Thymus (tissue), 11 donors: ENCODE data around the gene TFDP1. TPM values are rescaled to one million over a fixed set of nuclear protein-coding genes. Genes with fewer than 3 reads are reported as not detected.
"Not testable (repeated sequence)": the region's sequence is repeated elsewhere in the genome, so short reads cannot be mapped to it uniquely, and the experiment has no call there.

Experiments
- DNase-seq, 9 donors: peaks; one replicate each; pipeline ENCODE4 v3.0.0-alpha.2; 2013; ENCODE audit warnings: low spot score in 9 of 9, low read depth in 6 of 9, missing footprints in 1 of 9
- H3K27ac ChIP-seq, 2 donors: one replicate each; pipeline ENCODE4 v1.5.1; 2013; ENCODE audit warnings: control low read depth in 1 of 2, low read depth in 1 of 2, low read length in 1 of 2, mild to moderate bottlenecking in 1 of 2, moderate library complexity in 1 of 2
- H3K27me3 ChIP-seq, 2 donors: one replicate each; pipeline ENCODE4 v1.5.1; 2013; ENCODE audit warnings: low read length in 1 of 2; ENCODE audit not compliant: control insufficient read depth in 2 of 2, insufficient read depth in 1 of 2
- H3K36me3 ChIP-seq, 2 donors: one replicate each; pipeline ENCODE4 v1.5.1; 2013; ENCODE audit warnings: low read length in 1 of 2, mild to moderate bottlenecking in 1 of 2, moderate library complexity in 1 of 2; ENCODE audit not compliant: control insufficient read depth in 2 of 2, insufficient read depth in 2 of 2
- H3K4me1 ChIP-seq, 2 donors: one replicate each; pipeline ENCODE4 v1.5.1; 2013; ENCODE audit warnings: low read length in 2 of 2; ENCODE audit not compliant: control insufficient read depth in 2 of 2, insufficient read depth in 2 of 2
- H3K4me3 ChIP-seq, 2 donors: one replicate each; pipeline ENCODE4 v1.5.1; 2013; ENCODE audit warnings: low read length in 2 of 2, control low read depth in 1 of 2, mild to moderate bottlenecking in 1 of 2
- H3K9me3 ChIP-seq, 2 donors: one replicate each; pipeline ENCODE4 v1.5.1; 2013; ENCODE audit warnings: low read length in 1 of 2, mild to moderate bottlenecking in 1 of 2; ENCODE audit not compliant: control insufficient read depth in 2 of 2, insufficient read depth in 1 of 2
- WGBS: extraction: QIAGEN DNeasy Blood & Tissue Kit; methylation state at CpG from one replicate; pipeline ENCODE4 v1.1.7; 2013; 5-methylcytosine and 5-hydroxymethylcytosine counted together
- polyA plus RNA-seq: library from polyadenylated mRNA; stranded (reverse); fragments of 200-250 nt; gene quantifications from one replicate; pipeline ENCODE4 v1.2.3, GENCODE V29; 2013
- total RNA-seq: library from RNA; stranded (reverse); fragments of 120-200 nt; gene quantifications from one replicate; pipeline ENCODE4 v1.2.4, GENCODE V29; 2013
- donor health status: healthy.

Gene TFDP1
- total and polyA plus RNA-seq, 2 donors: 30.0 to 46.3 TPM

DNA sequence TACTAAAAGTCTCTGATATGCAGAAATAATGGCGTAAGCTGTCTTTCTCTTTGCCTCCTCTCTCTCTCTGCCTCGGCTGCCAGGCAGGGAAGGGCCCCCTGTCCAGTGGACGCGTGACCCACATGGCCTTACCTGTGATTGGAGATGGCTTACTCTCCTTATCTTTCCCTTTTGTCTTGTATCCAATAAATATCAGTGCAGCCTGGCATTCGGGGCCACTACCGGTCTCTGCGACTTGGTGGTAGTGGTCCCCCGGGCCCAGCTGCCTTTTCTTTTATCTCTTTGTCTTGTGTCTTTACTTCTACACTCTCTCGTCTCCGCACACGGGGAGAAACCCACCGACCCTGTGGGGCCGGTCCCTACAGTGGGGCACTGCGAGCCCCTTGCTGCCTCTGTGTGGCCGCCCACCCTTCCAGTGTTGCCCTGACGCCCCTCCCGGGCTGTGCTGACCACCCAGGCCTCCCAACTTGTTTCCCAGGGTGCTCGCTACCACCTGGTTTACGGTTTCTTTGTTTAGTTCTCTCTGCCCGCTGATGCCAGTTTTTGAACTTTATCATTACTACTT is 37.5 kb downstream of the TFDP1 start:
- not testable (repeated sequence) for H3K27ac ChIP-seq, H3K4me1 ChIP-seq, H3K27me3 ChIP-seq, H3K9me3 ChIP-seq, H3K4me3 ChIP-seq, DNase-seq
- WGBS: 98% methylated on average over 20 of the region's 20 CpGs
- peaks cover 30 to 34% of the 10 kb centered on the region in 2 donors for H3K36me3 ChIP-seq

DNA sequence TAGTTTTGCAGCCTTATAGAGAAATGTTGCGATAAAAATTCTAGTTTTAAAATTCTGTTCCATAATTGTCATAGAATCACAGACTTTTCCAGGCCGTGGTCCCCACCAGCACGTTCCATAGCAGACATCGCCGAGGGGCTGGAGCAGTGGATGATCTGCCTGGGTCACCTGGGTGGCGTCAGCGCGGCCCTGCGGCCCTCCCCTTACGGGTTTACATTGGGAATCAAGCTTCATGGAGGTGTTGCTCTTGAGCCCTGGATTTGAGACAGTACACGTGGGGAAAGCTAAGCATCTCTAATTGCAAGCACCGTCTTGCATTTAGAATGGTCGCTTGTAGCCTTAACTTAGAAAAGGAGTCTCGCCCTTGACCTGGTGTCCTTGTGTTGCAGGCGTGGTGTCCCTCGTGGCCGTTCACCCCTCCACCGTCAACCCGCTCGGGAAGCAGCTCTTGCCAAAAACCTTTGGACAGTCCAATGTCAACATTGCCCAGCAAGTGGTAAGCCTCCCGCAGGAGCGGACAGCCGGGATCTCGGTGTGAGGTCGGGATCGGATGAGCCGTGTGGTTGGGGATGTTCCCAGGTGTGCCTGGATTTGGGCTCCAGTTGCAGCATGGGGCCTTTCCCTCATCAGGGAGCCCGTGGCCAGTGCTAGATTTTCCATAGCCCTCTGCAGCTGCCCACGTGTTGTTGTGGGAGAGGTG is 38.4 kb downstream of the TFDP1 start:
- no peaks in the 10 kb centered on the region for H3K27me3 ChIP-seq
- H3K4me3 ChIP-seq: no peak overlapping the region
- no peaks in the 10 kb centered on the region for H3K4me1 ChIP-seq
- peaks cover 33 to 42% of the 10 kb centered on the region in 2 donors for H3K36me3 ChIP-seq
- no peak for DNase-seq
- no peak overlapping the region for H3K27ac ChIP-seq
- 97% methylated on average over 29 of the region's 29 CpGs for WGBS
- no peaks in the 10 kb centered on the region for H3K9me3 ChIP-seq

DNA sequence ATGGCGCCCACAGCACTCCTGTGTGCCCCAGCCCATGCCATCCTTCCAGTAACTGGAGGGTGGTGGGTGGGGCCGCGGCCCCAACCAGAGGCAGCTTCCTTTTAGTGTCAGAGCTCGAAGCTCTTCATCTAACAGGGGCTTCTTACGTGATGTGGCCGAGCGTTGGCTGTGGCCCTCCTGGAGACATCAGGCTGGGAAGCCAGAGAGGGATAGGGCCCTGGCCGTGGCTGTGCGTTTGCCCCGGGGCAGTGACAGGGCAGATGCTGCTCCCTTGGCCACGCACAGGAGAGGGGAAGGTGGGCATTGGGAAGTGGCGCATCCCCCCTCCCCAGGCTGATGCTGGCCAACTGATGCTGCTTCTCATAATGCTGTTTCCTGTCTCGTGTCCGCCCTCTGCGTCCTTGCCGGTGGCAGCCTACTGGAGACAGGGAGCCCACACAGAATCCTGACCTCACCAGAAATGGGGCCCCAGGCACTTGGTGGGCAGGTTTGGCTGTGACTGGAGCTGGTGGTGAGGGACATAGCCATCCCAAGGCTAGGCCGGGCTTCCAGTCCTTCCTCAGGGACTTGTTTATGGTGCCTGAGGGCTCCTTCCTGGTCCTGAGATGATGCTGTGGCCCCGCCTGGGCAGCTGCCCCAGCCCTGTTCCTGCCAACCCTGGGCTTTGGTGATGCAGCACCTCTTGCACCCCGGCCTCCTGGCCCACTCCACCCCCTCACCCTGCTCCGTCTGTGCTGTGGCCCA is 39.1 kb downstream of the TFDP1 start:
- DNase-seq: no peak
- Histone ChIP-seq H3K27me3 (no peaks in the 10 kb centered on the region), H3K9me3 (no peaks in the 10 kb centered on the region), H3K27ac (no peak overlapping the region), H3K4me1 (no peaks in the 10 kb centered on the region), H3K4me3 (no peak overlapping the region), H3K36me3 (peaks cover 35 to 44% of the 10 kb centered on the region in 2 donors)
- WGBS: 97% methylated on average over 20 of the region's 20 CpGs

DNA sequence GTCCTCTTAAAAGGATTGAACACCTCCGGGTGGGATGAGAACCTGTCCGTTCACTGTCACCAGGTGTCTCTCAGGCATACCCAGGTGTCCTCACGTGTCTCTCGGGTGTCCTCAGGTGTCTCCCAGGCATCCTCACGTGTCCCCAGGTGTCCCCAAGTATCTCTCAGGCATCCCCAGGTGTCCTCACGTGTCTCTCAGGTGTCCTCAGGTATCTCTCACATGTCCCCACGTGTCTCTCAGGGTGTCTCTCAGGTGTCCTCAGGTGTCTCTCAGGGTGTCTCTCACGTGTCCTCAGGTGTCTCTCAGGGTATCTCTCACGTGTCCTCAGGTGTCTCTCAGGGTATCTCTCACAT is 39.7 kb downstream of the TFDP1 start:
- Histone ChIP-seq H3K27ac (no peak overlapping the region), H3K27me3 (no peaks in the 10 kb centered on the region), H3K4me3 (no peak overlapping the region), H3K9me3 (no peaks in the 10 kb centered on the region), H3K4me1 (no peaks in the 10 kb centered on the region), H3K36me3 (peaks cover 40 to 45% of the 10 kb centered on the region in 2 donors)
- no peak for DNase-seq
- WGBS: 98% methylated on average over 9 of the region's 9 CpGs

DNA sequence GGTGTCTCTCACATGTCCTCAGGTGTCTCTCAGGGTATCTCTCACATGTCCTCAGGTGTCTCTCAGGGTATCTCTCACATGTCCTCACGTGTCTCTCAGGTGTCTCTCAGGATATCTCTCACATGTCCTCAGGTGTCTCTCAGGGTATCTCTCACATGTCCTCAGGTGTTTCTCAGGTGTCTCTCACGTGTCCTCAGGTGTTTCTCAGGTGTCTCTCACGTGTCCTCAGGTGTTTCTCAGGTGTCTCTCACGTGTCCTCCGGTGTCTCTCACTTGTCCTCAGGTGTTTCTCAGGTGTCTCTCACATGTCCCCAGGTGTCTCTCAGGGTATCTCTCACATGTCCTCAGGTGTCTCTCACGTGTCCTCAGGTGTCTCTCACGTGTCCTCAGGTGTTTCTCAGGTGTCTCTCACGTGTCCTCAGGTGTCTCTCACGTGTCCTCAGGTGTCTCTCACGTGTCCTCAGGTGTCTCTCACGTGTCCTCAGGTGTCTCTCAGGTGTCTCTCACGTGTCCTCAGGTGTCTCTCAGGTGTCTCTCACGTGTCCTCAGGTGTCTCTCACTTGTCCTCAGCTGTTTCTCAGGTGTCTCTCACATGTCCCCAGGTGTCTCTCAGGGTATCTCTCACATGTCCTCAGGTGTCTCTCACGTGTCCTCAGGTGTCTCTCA is 40.2 kb downstream of the TFDP1 start:
- 98% methylated on average over 14 of the region's 14 CpGs for WGBS
- not testable (repeated sequence) for H3K27me3 ChIP-seq, DNase-seq, H3K9me3 ChIP-seq, H3K4me3 ChIP-seq, H3K4me1 ChIP-seq, H3K27ac ChIP-seq
- peaks cover 41 to 47% of the 10 kb centered on the region in 2 donors for H3K36me3 ChIP-seq

DNA sequence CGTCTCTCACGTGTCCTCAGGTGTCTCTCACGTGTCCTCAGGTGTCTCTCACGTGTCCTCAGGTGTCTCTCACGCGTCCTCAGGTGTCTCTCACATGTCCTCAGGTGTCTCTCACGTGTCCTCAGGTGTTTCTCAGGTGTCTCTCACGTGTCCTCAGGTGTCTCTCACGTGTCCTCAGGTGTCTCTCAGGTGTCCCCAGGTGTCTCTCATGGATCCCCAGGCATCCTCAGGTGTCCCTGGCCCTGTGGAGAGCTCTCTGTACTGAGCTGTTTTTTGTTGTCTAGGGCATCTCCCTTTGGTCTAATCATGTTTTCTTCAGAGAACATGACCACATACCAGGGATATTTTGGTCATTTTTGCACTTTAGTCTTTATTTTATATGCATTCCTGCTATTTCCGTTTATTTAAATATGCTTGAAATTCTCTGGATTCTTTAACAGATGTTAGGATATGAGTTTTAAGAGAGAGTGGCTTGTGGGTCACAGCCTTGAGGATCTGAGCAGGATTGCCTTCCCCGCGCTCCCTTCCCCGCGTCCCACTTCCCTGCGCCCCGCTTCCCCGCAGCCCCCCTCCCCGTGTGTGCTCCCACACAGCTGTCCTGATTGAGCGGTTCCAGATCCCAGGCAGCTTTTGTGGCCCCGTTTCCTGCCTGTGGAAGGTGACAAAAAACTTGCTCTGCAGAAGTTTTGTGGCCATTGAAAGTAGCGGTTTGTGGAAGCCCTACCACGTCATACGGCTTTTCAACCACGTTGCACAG is 41.6 kb downstream of the TFDP1 start:
- 97% methylated on average over 24 of the region's 24 CpGs for WGBS
- Histone ChIP-seq H3K4me1 (peaks cover 0 to 3% of the 10 kb centered on the region in 2 donors), H3K4me3 (no peak overlapping the region), H3K36me3 (peaks cover 48 to 51% of the 10 kb centered on the region in 2 donors), H3K27me3 (no peaks in the 10 kb centered on the region), H3K27ac (no peak overlapping the region), H3K9me3 (no peaks in the 10 kb centered on the region)
- no peak for DNase-seq

DNA sequence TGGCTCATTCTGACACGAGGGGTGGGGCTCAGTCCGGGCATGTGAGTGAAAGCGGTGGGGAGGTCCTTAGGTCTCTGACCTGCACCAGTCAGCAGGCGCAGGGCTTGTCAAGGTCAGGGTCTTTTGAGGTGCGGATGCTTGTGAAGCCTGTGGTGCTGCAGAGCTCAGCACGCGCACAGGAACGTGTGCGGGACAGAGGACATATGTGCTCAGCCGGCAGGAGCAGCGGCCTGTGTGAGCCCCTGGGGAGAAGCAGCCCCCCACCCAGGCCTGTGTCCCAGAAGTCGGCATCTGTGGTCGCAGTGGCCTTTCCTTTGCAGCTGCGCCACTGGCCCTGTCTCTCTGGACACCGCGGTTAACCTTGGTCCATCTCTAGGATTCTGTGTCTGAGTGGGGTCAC is 42.6 kb downstream of the TFDP1 start:
- WGBS: 98% methylated on average over 16 of the region's 16 CpGs
- Histone ChIP-seq H3K36me3 (peaks cover 58 to 60% of the 10 kb centered on the region in 2 donors), H3K27me3 (no peaks in the 10 kb centered on the region), H3K4me3 (no peak overlapping the region), H3K27ac (no peak overlapping the region), H3K9me3 (no peaks in the 10 kb centered on the region), H3K4me1 (peaks cover 0 to 3% of the 10 kb centered on the region in 2 donors)
- DNase-seq: no peak

DNA sequence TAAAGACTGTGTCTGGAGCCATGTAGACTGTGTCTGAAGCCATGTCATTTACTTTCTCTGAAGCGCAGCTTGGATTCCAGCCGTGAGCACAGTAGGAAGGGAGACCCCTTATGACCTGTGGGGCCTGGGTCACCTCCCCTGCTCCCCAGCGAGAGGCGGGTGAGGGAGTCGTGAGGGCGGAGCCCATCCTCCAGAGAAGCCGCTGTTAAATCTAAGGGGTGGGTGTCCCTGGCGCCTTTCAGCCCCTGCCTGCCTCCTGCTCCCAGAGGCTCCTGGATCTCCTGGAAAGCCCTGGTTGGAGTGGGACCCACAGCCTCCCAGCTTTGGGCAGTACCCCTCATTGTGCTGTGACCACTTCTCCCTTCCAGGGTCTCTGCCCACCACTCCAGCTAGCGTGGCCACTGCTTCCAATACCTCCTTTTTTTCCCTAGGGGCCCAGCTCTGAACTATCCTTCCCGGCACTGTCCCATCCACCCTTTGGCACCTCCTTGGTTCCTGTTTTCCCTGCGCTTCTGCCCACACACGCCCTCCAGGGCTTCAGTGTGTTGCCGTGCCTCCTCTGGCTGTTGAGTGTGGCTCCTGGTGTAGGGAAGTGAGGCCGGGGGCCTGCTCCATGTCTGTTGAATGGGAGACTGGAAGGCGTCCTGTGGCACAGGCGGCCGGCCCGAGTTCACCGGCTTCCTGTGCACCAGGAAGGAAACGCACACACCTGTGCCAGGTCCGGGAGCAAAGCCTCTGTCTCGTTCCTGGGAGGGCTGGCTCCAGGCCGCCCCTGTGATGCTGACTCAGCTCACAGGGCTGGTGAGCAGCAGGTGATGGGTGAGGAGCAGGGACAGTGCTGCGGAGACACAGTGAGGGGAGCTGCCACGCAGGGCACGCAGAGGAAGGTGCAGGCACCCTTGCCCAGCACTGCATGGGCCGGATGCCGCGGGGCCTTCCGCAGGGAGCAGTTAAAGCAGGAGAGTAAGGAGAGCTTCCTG is 44.0 kb downstream of the TFDP1 start:
- no peak for DNase-seq
- Histone ChIP-seq H3K27me3 (no peaks in the 10 kb centered on the region), H3K4me3 (no peak overlapping the region), H3K36me3 (peaks cover 51 to 62% of the 10 kb centered on the region in 2 donors), H3K4me1 (peaks cover 0 to 4% of the 10 kb centered on the region in 2 donors), H3K9me3 (no peaks in the 10 kb centered on the region), H3K27ac (no peak overlapping the region)
- WGBS: 92% methylated on average over 30 of the region's 30 CpGs
